Esophagus muscularis mucosa (tissue), 4 donors: ENCODE results near the gene STK32B. TPM values are rescaled to one million over a fixed set of nuclear protein-coding genes. Genes with fewer than 3 reads are reported as not detected.

Experiments
- DNase-seq: peaks from one replicate; pipeline ENCODE4 v3.0.0-alpha.2; 2017; ENCODE audit errors: extremely low spot score
- H3K27ac ChIP-seq, 4 donors: fragments of 200-600 bp; sonication (generic); replicated peaks in 1 of 4; 1 replicate in 3 of 4; 2 replicates in 1 of 4; pipeline ENCODE4 v1.5.1; 2016 to 2019; ENCODE audit warnings: mild to moderate bottlenecking in 1 of 4
- H3K27me3 ChIP-seq, 4 donors: fragments of 200-600 bp; sonication (generic); one replicate each; pipeline versions ENCODE4 v1.5.1 to v1.6.0; 2016 to 2019
- H3K36me3 ChIP-seq, 4 donors: fragments of 200-600 bp; sonication (generic); one replicate each; pipeline ENCODE4 v1.5.1; 2016 to 2019
- H3K4me1 ChIP-seq, 4 donors: fragments of 200-600 bp; sonication (generic); one replicate each; pipeline ENCODE4 v1.5.1; 2016 to 2019
- H3K4me3 ChIP-seq, 4 donors: fragments of 200-600 bp; sonication (generic); 1 replicate in 2 of 4; 2 replicates in 2 of 4; pipeline ENCODE4 v1.5.1; 2016 to 2019; ENCODE audit warnings: mild to moderate bottlenecking in 4 of 4, moderate library complexity in 1 of 4
- H3K9me3 ChIP-seq, 4 donors: fragments of 200-600 bp; sonication (generic); 1 replicate in 3 of 4; 2 replicates in 1 of 4; pipeline ENCODE4 v1.5.1; 2016 to 2019
- CTCF ChIP-seq, 3 experiments: fragments of 200-600 bp in 2 of 3; fragments of 450-650 bp in 1 of 3; sonication (generic) in 2 of 3; IDR thresholded peaks; one replicate each; pipeline ENCODE4 v1.5.1; 2017 to 2019; ENCODE audit warnings: antibody characterized with exemption in 3 of 3, mild to moderate bottlenecking in 2 of 3, moderate library complexity in 1 of 3
- EP300 ChIP-seq: sonication (generic); formaldehyde crosslinking; IDR thresholded peaks from one replicate; pipeline ENCODE4 v1.6.1; 2017; ENCODE audit warnings: antibody characterized with exemption
- POLR2A ChIP-seq: fragments of 450-650 bp; IDR thresholded peaks from one replicate; pipeline ENCODE4 v1.6.1; 2017; ENCODE audit warnings: antibody characterized with exemption, moderate library complexity, mild to moderate bottlenecking, low read depth
- POLR2AphosphoS5 ChIP-seq, 2 donors: sonication (generic); formaldehyde crosslinking; IDR thresholded peaks; one replicate each; pipeline ENCODE4 v1.6.1; 2017; ENCODE audit warnings: antibody characterized with exemption in 2 of 2
- WGBS: methylation state at CpG from one replicate; pipeline ENCODE4 v1.1.5; 2018; 5-methylcytosine and 5-hydroxymethylcytosine counted together
- intact Hi-C: fragments of 100-400 bp; cut with DNase I; formaldehyde crosslinking; loops from one replicate; pipeline ENCODE4 v1.15.1; 2023
- total RNA-seq, 4 donors: library from RNA; depleted of rRNA; stranded (reverse); fragments of >200 nt; gene quantifications; one replicate each; pipeline versions ENCODE4 v1.1.0 to v1.2.1, GENCODE V29; 2016

Gene STK32B
- total RNA-seq, 4 donors from 2014 or later: 1.7 to 3.8 (median 2.7) TPM

DNA sequence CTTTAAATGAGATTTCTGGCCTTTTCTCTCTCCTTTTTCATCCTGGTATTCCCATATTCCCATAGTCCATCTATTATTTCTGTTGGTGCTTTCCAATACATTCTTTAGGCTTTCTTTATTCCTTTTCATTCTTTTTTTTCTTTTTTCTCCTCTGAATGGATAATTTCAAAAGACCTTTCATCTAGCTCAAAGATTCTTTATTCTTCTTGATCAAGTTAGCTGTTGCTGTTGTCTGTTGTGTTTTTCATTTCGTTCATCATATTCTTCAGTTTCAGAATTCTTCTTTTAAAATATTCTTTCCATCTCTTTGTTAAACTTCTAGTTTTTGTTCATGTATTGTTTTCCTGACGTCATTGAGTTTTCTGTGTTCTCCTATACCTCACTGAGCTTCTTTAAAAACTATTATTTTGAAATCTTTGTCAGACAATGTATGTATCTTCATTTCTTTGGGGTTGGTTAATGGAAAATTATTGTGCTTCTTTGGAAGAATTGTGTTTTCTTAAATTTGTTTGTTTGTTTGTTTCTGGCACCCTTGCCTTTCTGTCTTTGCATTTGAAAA lies 30.2 kb downstream of the STK32B start:
- H3K4me1 ChIP-seq: no peaks in the 10 kb centered on the region
- no peaks in the 10 kb centered on the region for H3K36me3 ChIP-seq
- H3K27ac ChIP-seq: no peak overlapping the region
- intact Hi-C loops: no loop called here
- TF ChIP-seq POLR2A (no peak), CTCF (IDR thresholded peaks at IDR 0.05) (no peak), EP300 (no peak), POLR2AphosphoS5 (IDR thresholded peaks at IDR 0.05) (no peak)
- H3K27me3 ChIP-seq: no peaks in the 10 kb centered on the region
- no peak overlapping the region for H3K4me3 ChIP-seq
- peaks cover 0 to 31% (median 14%) of the 10 kb centered on the region in 4 donors for H3K9me3 ChIP-seq
- no peak for DNase-seq
- 83% methylated on average over 2 of the region's 2 CpGs for WGBS

DNA sequence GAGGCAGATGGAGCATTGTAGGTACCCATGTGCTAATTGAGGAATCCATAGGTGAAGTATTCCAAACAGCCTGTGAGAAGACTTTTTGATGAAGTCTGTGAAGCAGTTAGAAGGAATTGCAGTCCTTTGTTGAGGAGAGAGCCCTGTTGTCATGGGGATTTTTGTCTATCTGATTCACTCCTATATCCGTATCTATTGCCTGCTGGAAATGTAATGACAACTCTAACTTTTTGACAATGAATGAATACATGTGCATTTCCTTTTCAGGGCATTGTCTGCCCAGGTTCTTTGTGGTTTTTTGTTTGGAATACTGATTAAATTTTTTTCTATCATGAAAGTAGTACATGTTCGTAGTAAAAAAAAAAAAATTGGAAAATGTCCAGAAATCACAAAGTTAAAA lies 31.1 kb downstream of the STK32B start:
- 74% methylated on average over 2 of the region's 2 CpGs for WGBS
- no peak for TF ChIP-seq POLR2AphosphoS5 (IDR thresholded peaks at IDR 0.05)
- no peak for TF ChIP-seq CTCF (IDR thresholded peaks at IDR 0.05)

GRCh38 chr4:5084911-5085475 lies 33.7 kb downstream of the STK32B start:
- no peak for DNase-seq
- Histone ChIP-seq H3K36me3 (no peaks in the 10 kb centered on the region), H3K4me3 (no peak overlapping the region), H3K9me3 (peaks cover 0 to 51% (median 14%) of the 10 kb centered on the region in 4 donors), H3K4me1 (no peaks in the 10 kb centered on the region), H3K27me3 (no peaks in the 10 kb centered on the region), H3K27ac (no peak overlapping the region)
- no peak for TF ChIP-seq POLR2A
- no peak for TF ChIP-seq CTCF (IDR thresholded peaks at IDR 0.05)
- intact Hi-C loops: no loop called here
- WGBS: 49% methylated on average over 3 of the region's 3 CpGs

More for the DNA sequence above, 31.1 kb downstream of the STK32B start:
- Histone ChIP-seq H3K9me3 (peaks cover 0 to 39% (median 14%) of the 10 kb centered on the region in 4 donors), H3K4me3 (no peak overlapping the region), H3K36me3 (no peaks in the 10 kb centered on the region), H3K27ac (no peak overlapping the region), H3K27me3 (no peaks in the 10 kb centered on the region), H3K4me1 (no peaks in the 10 kb centered on the region)
- no peak for DNase-seq
- intact Hi-C loops: no loop called here

DNA sequence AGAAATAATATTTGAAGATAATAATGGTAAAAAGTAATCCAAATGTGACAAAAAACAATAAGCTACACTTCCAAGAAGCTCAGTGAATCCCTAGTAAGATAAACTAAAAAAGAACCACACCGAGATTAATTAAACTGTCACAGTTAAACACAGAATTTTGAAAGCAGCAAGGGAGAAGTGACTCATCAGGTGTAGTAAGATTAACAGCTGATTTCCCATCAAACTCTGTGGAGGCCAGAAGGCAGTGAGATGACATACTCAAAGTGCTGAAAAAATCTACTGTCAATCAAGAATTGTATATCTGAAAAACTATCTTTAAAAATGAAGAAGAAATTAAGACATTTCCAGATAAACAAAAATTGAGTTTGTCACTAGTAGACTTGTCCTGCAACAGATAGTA lies 35.3 kb downstream of the STK32B start:
- TF ChIP-seq POLR2A (no peak), POLR2AphosphoS5 (IDR thresholded peaks at IDR 0.05) (no peak), CTCF (IDR thresholded peaks at IDR 0.05) (no peak), EP300 (no peak)
- H3K36me3 ChIP-seq: no peaks in the 10 kb centered on the region
- WGBS: 96% methylated on average over 1 of the region's 1 CpG
- H3K27me3 ChIP-seq: no peaks in the 10 kb centered on the region
- H3K27ac ChIP-seq: no peak overlapping the region
- DNase-seq: no peak
- no peak overlapping the region for H3K4me3 ChIP-seq
- H3K9me3 ChIP-seq: peaks cover 0 to 37% (median 12%) of the 10 kb centered on the region in 4 donors
- H3K4me1 ChIP-seq: no peaks in the 10 kb centered on the region
- intact Hi-C loops: no loop called here

DNA sequence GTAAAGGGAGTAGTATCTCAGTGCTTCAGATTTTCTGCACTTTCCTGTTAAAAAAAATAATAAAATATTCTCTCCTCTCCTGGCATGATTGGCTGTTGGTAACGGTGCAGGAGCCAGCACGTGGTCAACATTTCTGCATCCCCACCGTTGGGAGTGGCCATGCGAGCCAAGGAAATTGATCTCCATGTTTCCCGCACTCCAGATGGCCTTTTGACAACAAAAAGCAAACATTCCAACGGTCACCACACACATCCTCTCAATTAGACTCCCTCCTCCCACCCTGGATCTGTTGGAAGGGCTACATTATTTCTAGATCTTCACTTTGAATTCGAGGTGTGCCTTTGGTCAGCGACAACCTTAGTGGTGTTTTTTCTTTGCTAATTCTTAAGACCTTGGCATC lies 45.0 kb downstream of the STK32B start:
- Histone ChIP-seq H3K4me1 (no peaks in the 10 kb centered on the region), H3K36me3 (no peaks in the 10 kb centered on the region), H3K4me3 (no peak overlapping the region), H3K27me3 (no peaks in the 10 kb centered on the region), H3K9me3 (peaks cover 0 to 16% (median 4%) of the 10 kb centered on the region in 4 donors), H3K27ac (no peak overlapping the region)
- DNase-seq: no peak
- intact Hi-C loops: no loop called here
- TF ChIP-seq POLR2A: no peak
- TF ChIP-seq POLR2AphosphoS5 (IDR thresholded peaks at IDR 0.05): no peak
- no peak for TF ChIP-seq EP300
- TF ChIP-seq CTCF (IDR thresholded peaks at IDR 0.05): no peak
- 25% methylated on average over 8 of the region's 8 CpGs for WGBS
